Measurements from ENCODE around the gene BCAS3.

DNA sequence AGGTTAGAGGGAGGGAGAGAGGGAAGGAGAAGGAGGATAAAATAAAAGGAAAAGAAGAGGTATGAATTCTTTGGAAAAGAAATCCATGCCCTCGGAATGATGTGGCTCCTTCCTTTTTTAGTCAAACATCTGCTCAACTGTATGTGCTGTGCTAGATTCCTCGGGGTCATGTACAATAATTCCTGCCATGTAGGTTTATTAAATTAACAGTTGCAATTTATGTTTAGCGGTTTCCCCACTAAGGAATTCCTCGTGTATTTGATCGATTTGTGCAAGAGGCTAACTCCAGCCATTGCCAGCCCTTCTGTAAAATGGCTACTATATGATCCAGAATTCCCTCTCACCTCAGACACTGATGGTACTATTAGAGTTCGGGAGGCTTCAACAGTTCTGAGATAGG, 639.0 kb downstream of the BCAS3 start:
- TF ChIP-seq POLR2A (IDR thresholded peaks at IDR 0.05; ENCODE audit: low read depth, low read length): no peak
- TF ChIP-seq POLR2AphosphoS5 (IDR thresholded peaks at IDR 0.05; ENCODE audit: low read depth, low read length): no peak
- no peak for TF ChIP-seq TAF1 (IDR thresholded peaks at IDR 0.05; ENCODE audit: borderline replicate concordance, low read depth, low read length)
